B cell (primary cell): ENCODE measurements around the gene TSEN34.

Experiments used
- CTCF ChIP-seq: fragments of 200-600 bp; IDR thresholded peaks from one replicate; pipeline ENCODE4 v1.8.0; 2022; ENCODE audit warnings: antibody characterized with exemption, mild to moderate bottlenecking
- EZH2 ChIP-seq: IDR thresholded peaks from 2 replicates; pipeline ENCODE4 v1.6.1; 2012; ENCODE audit warnings: borderline replicate concordance, low read depth, mild to moderate bottlenecking, moderate library complexity, low read length; ENCODE audit not compliant: insufficient read depth, poor library complexity, severe bottlenecking

DNA sequence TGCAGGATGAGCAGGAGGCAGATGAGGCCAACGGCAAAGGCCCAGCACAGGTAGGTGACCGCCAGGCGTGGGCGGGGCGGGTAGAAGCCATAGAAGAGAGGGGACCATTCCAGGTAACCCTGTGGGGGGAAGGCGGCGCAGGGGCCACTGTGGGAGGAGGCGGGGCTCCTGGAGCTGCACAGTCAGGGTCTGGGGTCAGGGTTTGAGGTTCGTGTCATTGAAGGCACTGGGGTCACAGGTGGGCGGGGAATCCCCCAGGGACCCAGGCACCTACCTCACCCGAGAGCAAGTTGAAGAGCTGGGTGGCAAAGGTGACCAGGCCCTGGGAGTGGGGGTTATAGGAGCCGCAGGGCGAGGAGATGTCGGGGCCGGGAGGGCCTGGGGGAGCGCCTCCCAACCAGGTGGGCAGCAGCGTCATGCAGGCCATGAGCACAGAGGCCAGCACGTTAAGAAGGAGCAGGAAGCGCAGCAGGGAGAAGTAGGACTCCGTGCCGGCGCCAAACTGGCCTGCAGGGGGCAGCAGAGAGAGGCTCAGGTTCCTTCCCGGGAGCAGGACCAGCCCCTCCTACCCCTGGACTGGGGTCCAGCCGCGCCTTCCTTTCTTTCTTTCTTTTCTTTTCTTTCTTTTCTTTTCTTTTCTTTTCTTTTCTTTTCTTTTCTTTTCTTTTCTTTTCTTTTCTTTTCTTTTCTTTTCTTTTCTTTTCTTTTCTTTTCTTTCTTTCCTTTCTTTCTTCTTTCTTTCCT is 22.8 kb upstream of the TSEN34 start:
- TF ChIP-seq CTCF (peak; percentile 89), EZH2 (no peak)
